ENCODE measurements around the gene MUC2. TPM values are rescaled to one million over a fixed set of nuclear protein-coding genes. Genes with fewer than 3 reads are reported as not detected.

MUC2 gene
- total and polyA plus RNA-seq, 2 donors (not counting 1 experiment from before 2014, with no cell fraction given), result not detected

DNA sequence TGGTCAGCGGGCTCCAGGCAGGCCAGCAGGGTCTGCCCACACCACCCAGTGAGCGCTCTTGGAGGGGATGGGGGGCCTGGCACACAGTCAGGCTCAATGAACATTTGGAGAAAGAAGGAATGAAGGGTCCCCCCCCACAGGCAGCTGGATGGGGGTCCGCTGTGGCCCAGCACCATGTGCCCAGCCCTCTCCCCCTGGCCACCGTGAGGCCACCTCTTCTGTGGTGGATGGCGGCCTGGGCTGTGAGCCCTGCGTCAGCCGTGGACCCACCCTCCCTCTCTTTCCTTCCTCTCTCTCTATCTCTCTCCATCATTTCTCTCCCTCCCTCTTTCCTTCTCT, 48.0 kb downstream of the MUC2 start:
- ChIA-PET CTCF (no interaction called here), POLR2A (no interaction called here)
- no peak for ATAC-seq (ENCODE audit: low read depth)
- Histone ChIP-seq H3K9me3 (ENCODE audit: control extremely low read depth in 1 of 3, control insufficient read depth in 2 of 3, insufficient read depth in 1 of 3, low read length in 2 of 3) (peaks cover 0 to 7% (median 0%) of the 10 kb centered on the region in 3 donors), H2AFZ (ENCODE audit: insufficient read depth, low read depth, low read length, poor library complexity, severe bottlenecking) (no peak overlapping the region), H3K9ac (ENCODE audit: low read length) (no peak overlapping the region), H4K20me1 (ENCODE audit: control insufficient read depth, insufficient read depth, low read length, poor library complexity, severe bottlenecking) (no peaks in the 10 kb centered on the region), H3K27ac (ENCODE audit: low read length in 2 of 2) (no peak overlapping the region), H3K4me3 (ENCODE audit: control extremely low read depth in 1 of 5, extremely low read depth in 1 of 5, insufficient read depth in 1 of 5, low read depth in 2 of 5, low read length in 4 of 5) (no peak overlapping the region), H3K36me3 (replicated peaks in 1 of 2; ENCODE audit: control extremely low read depth in 1 of 2, control insufficient read depth in 1 of 2, extremely low read depth in 1 of 2, insufficient read depth in 2 of 2, low read length in 1 of 2) (no peaks in the 10 kb centered on the region), H3K4me2 (replicated peaks; ENCODE audit: low read depth, low read length, poor library complexity, severe bottlenecking) (no peak overlapping the region), H3K4me1 (ENCODE audit: control insufficient read depth in 2 of 2, insufficient read depth in 2 of 2, low read length in 2 of 2) (no peaks in the 10 kb centered on the region), H3K79me2 (ENCODE audit: control insufficient read depth, insufficient read depth, low read length) (no peaks in the 10 kb centered on the region), H3K27me3 (replicated peaks in 1 of 4; ENCODE audit: control extremely low read depth in 1 of 4, control insufficient read depth in 3 of 4, insufficient read depth in 4 of 4, low read length in 3 of 4) (no peaks in the 10 kb centered on the region)
- H3K27ac Mint-ChIP-seq, result no peak overlapping the region
- H3K9me3 Mint-ChIP-seq (ENCODE audit: insufficient read depth), result peaks cover 3% of the 10 kb centered on the region
- no peak for DNase-seq
- no peak for TF ChIP-seq EZH2 (IDR thresholded peaks at IDR 0.05; ENCODE audit: borderline replicate concordance, insufficient read depth, low read depth, low read length, poor library complexity, severe bottlenecking)
- TF ChIP-seq, protein P1, sequence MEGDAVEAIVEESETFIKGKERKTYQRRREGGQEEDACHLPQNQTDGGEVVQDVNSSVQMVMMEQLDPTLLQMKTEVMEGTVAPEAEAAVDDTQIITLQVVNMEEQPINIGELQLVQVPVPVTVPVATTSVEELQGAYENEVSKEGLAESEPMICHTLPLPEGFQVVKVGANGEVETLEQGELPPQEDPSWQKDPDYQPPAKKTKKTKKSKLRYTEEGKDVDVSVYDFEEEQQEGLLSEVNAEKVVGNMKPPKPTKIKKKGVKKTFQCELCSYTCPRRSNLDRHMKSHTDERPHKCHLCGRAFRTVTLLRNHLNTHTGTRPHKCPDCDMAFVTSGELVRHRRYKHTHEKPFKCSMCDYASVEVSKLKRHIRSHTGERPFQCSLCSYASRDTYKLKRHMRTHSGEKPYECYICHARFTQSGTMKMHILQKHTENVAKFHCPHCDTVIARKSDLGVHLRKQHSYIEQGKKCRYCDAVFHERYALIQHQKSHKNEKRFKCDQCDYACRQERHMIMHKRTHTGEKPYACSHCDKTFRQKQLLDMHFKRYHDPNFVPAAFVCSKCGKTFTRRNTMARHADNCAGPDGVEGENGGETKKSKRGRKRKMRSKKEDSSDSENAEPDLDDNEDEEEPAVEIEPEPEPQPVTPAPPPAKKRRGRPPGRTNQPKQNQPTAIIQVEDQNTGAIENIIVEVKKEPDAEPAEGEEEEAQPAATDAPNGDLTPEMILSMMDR (IDR thresholded peaks at IDR 0.05), result no peak
- no peaks in the 10 kb centered on the region for H3K4me1 Mint-ChIP-seq
- WGBS (ENCODE audit: insufficient coverage), result 64% methylated on average over 6 of the region's 7 CpGs
- intact Hi-C loops (cut with micrococcal nuclease), result no loop called here
- no peak overlapping the region for H3K4me3 Mint-ChIP-seq
- no peaks in the 10 kb centered on the region for H3K27me3 Mint-ChIP-seq

DNA sequence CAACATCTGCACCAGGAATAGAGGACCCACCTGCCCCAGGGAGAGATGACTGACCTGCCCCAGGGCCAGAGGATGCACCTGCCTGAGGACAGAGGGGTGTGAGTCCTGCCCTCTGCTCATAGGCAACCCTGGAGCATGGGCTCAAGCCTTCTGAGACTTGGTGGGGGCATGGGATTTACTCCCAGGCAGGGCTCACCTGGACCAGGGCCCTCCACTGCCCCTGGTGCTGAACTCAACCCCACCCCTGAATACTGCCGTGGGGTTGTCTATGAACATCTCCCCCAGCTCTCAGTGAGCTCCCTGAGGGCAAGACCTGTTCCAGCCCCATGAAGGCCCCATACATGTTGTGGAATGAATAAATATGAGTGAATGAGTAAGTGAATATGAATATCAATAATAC, 49.3 kb downstream of the MUC2 start:
- no peaks in the 10 kb centered on the region for H3K4me1 ChIP-seq (ENCODE audit: control insufficient read depth in 2 of 2, insufficient read depth in 2 of 2, low read length in 2 of 2)
- H3K9ac ChIP-seq (ENCODE audit: low read length), result no peak overlapping the region
- peaks cover 0 to 7% (median 0%) of the 10 kb centered on the region in 3 donors for H3K9me3 ChIP-seq (ENCODE audit: control extremely low read depth in 1 of 3, control insufficient read depth in 2 of 3, insufficient read depth in 1 of 3, low read length in 2 of 3)
- Mint-ChIP-seq H3K27ac (no peak overlapping the region), H3K4me3 (no peak overlapping the region), H3K4me1 (no peaks in the 10 kb centered on the region), H3K9me3 (ENCODE audit: insufficient read depth) (peaks cover 3% of the 10 kb centered on the region), H3K27me3 (no peaks in the 10 kb centered on the region)
- ChIA-PET CTCF (no interaction called here), POLR2A (no interaction called here)
- H3K4me2 ChIP-seq (replicated peaks; ENCODE audit: low read depth, low read length, poor library complexity, severe bottlenecking), result no peak overlapping the region
- ATAC-seq (ENCODE audit: low read depth) (no peak), DNase-seq (no peak)
- no peak overlapping the region for H3K4me3 ChIP-seq (ENCODE audit: control extremely low read depth in 1 of 5, extremely low read depth in 1 of 5, insufficient read depth in 1 of 5, low read depth in 2 of 5, low read length in 4 of 5)
- no peak for TF ChIP-seq EZH2 (IDR thresholded peaks at IDR 0.05; ENCODE audit: borderline replicate concordance, insufficient read depth, low read depth, low read length, poor library complexity, severe bottlenecking)
- TF ChIP-seq, protein P1 (IDR thresholded peaks at IDR 0.05), result no peak
- intact Hi-C loops (cut with micrococcal nuclease), result no loop called here
- no peak overlapping the region for H3K27ac ChIP-seq (ENCODE audit: low read length in 2 of 2)
- no peak overlapping the region for H2AFZ ChIP-seq (ENCODE audit: insufficient read depth, low read depth, low read length, poor library complexity, severe bottlenecking)
- H3K36me3 ChIP-seq (replicated peaks in 1 of 2; ENCODE audit: control extremely low read depth in 1 of 2, control insufficient read depth in 1 of 2, extremely low read depth in 1 of 2, insufficient read depth in 2 of 2, low read length in 1 of 2), result no peaks in the 10 kb centered on the region
- H4K20me1 ChIP-seq (ENCODE audit: control insufficient read depth, insufficient read depth, low read length, poor library complexity, severe bottlenecking), result no peaks in the 10 kb centered on the region
- H3K79me2 ChIP-seq (ENCODE audit: control insufficient read depth, insufficient read depth, low read length), result no peaks in the 10 kb centered on the region
- no CpG with 5 or more reads among the region's 1 CpG for WGBS (ENCODE audit: insufficient coverage)
- no peaks in the 10 kb centered on the region for H3K27me3 ChIP-seq (replicated peaks in 1 of 4; ENCODE audit: control extremely low read depth in 1 of 4, control insufficient read depth in 3 of 4, insufficient read depth in 4 of 4, low read length in 3 of 4)

Other genes with a start within 250 kb of the MUC2 start
- gene CRACR2B, start 247.0 kb upstream of the MUC2 start, total RNA-seq, result 9.7 and 13.5 TPM in 2 replicates
- gene CRACR2B, start 247.0 kb upstream of the MUC2 start, polyA plus RNA-seq, result 13.6 and 67.7 TPM in 2 replicates
- 24.3 and 25.5 TPM in 2 replicates for gene CD151, start 241.9 kb upstream of the MUC2 start, total RNA-seq
- gene CD151, start 241.9 kb upstream of the MUC2 start, polyA plus RNA-seq, result 24.4 and 27.8 TPM in 2 replicates
- 39.0 and 44.4 TPM in 2 replicates for gene POLR2L, start 232.3 kb upstream of the MUC2 start, total RNA-seq
- 39.1 and 80.8 TPM in 2 replicates for gene POLR2L, start 232.3 kb upstream of the MUC2 start, polyA plus RNA-seq
- 2.2 and 2.9 TPM in 2 replicates for gene TSPAN4, start 232.0 kb upstream of the MUC2 start, total RNA-seq
- gene TSPAN4, start 232.0 kb upstream of the MUC2 start, polyA plus RNA-seq, result 5.3 and 7.4 TPM in 2 replicates
- gene CHID1, start 164.1 kb upstream of the MUC2 start, total RNA-seq, result 62.5 and 68.1 TPM in 2 replicates
- 24.1 and 31.0 TPM in 2 replicates for gene CHID1, start 164.1 kb upstream of the MUC2 start, polyA plus RNA-seq
- gene AP2A2, start 149.0 kb upstream of the MUC2 start, total RNA-seq, result 53.1 and 54.5 TPM in 2 replicates
- gene AP2A2, start 149.0 kb upstream of the MUC2 start, polyA plus RNA-seq, result 57.0 and 62.8 TPM in 2 replicates
- gene MUC6, start 38.2 kb upstream of the MUC2 start, total RNA-seq, result not detected in 2 replicates
- not detected in 2 replicates for gene MUC6, start 38.2 kb upstream of the MUC2 start, polyA plus RNA-seq
- gene MUC5AC, start 83.1 kb downstream of the MUC2 start, total RNA-seq, result not detected in 2 replicates
- gene MUC5AC, start 83.1 kb downstream of the MUC2 start, polyA plus RNA-seq, result not detected in 2 replicates
- not detected in 2 replicates for gene MUC5B, start 148.2 kb downstream of the MUC2 start, total RNA-seq
- not detected in 2 replicates for gene MUC5B, start 148.2 kb downstream of the MUC2 start, polyA plus RNA-seq
- 52.5 and 59.7 TPM in 2 replicates for gene TOLLIP, start 234.8 kb downstream of the MUC2 start, total RNA-seq
- gene TOLLIP, start 234.8 kb downstream of the MUC2 start, polyA plus RNA-seq, result 32.4 and 34.7 TPM in 2 replicates